ENCODE data around the gene AGPAT1. TPM values are rescaled to one million over a fixed set of nuclear protein-coding genes. Genes with fewer than 3 reads are reported as not detected.
A peak's percentile ranks its signal among the peaks of the same experiment; 100 is the strongest.

AGPAT1 gene
- polyA plus RNA-seq, 1 donor (not counting 4 experiments of a cell fraction or from before 2014, with no cell fraction given): 46.4 TPM

GRCh38 chr6:32127717-32128592, 47.9 kb downstream of the AGPAT1 start, which contains the start of gene ATF6B:
TSS of gene ATF6B (minus strand) at chr6:32128246. CDS start at chr6:32128207, 39 bp downstream.
- TF ChIP-seq CTCF (optimal IDR thresholded peaks at IDR 0.05 in 1 of 3, IDR thresholded peaks at IDR 0.05 in 1 of 3, conservative IDR thresholded peaks at IDR 0.05 in 1 of 3; ENCODE audit: extremely low read depth in 1 of 3, insufficient read depth in 2 of 3, low read length in 3 of 3) (no peak), EZH2 (IDR thresholded peaks at IDR 0.05; ENCODE audit: low read length) (no peak)
- peak; percentile 97 for DNase-seq (ENCODE audit: low read depth, low spot score)
- dilution Hi-C loops (cut with MboI; ENCODE audit: extremely low pct_ligation_motif_present, low sequenced_read_pairs): no loop called here
- H3K9me3 ChIP-seq (ENCODE audit: control insufficient read depth, low read depth, low read length): no peaks in the 10 kb centered on the region
- peak within 1 kb of the TSS; percentile 94 for H3K27ac ChIP-seq (ENCODE audit: control insufficient read depth, insufficient read depth, low read length)
- no peaks in the 10 kb centered on the region for H4K20me1 ChIP-seq (ENCODE audit: control insufficient read depth, extremely low read depth, insufficient read depth, low read length)
- peak within 1 kb of the TSS; percentile 98 for H2AFZ ChIP-seq (ENCODE audit: control insufficient read depth, low read length)
- H3K4me1 ChIP-seq (ENCODE audit: control insufficient read depth, extremely low read depth, insufficient read depth, low read length): peaks cover 23% of the 10 kb centered on the region
- H3K79me2 ChIP-seq (ENCODE audit: control insufficient read depth, insufficient read depth, low read length): peaks cover 18% of the 10 kb centered on the region
- FAIRE-seq: peak; percentile 55
- no peaks in the 10 kb centered on the region for H3K27me3 ChIP-seq (ENCODE audit: control insufficient read depth, extremely low read depth, insufficient read depth, low read length)
- H3K36me3 ChIP-seq (ENCODE audit: control insufficient read depth in 2 of 2, extremely low read depth in 1 of 2, insufficient read depth in 2 of 2, low read length in 2 of 2): peaks cover 3 to 4% of the 10 kb centered on the region in 2 experiments
- H3K9me1 ChIP-seq (ENCODE audit: control insufficient read depth, extremely low read depth, insufficient read depth, low read length): no peaks in the 10 kb centered on the region
- H3K4me3 ChIP-seq (ENCODE audit: control insufficient read depth in 2 of 3, extremely low read depth in 1 of 3, insufficient read depth in 2 of 3, low read depth in 1 of 3, low read length in 3 of 3): peak within 1 kb of the TSS; percentile 95 to 100 (median 99)
- peak within 1 kb of the TSS; percentile 98 for H3K9ac ChIP-seq (ENCODE audit: control insufficient read depth, extremely low read depth, insufficient read depth, low read length)
- H3K4me2 ChIP-seq (ENCODE audit: control insufficient read depth, extremely low read depth, insufficient read depth, low read depth, low read length): peak within 1 kb of the TSS; percentile 81

GRCh38 chr6:32127409-32127716, 48.5 kb downstream of the AGPAT1 start:
- Histone ChIP-seq H3K9me3 (ENCODE audit: control insufficient read depth, low read depth, low read length) (no peaks in the 10 kb centered on the region), H3K9ac (ENCODE audit: control insufficient read depth, extremely low read depth, insufficient read depth, low read length) (peak overlapping the region; percentile 98), H3K36me3 (ENCODE audit: control insufficient read depth in 2 of 2, extremely low read depth in 1 of 2, insufficient read depth in 2 of 2, low read length in 2 of 2) (peaks cover 4% of the 10 kb centered on the region in 2 experiments), H2AFZ (ENCODE audit: control insufficient read depth, low read length) (no peak overlapping the region), H3K27me3 (ENCODE audit: control insufficient read depth, extremely low read depth, insufficient read depth, low read length) (no peaks in the 10 kb centered on the region), H3K4me1 (ENCODE audit: control insufficient read depth, extremely low read depth, insufficient read depth, low read length) (peaks cover 23% of the 10 kb centered on the region), H3K4me2 (ENCODE audit: control insufficient read depth, extremely low read depth, insufficient read depth, low read depth, low read length) (peak overlapping the region; percentile 81), H3K27ac (ENCODE audit: control insufficient read depth, insufficient read depth, low read length) (peak overlapping the region; percentile 94), H3K79me2 (ENCODE audit: control insufficient read depth, insufficient read depth, low read length) (peaks cover 18% of the 10 kb centered on the region), H4K20me1 (ENCODE audit: control insufficient read depth, extremely low read depth, insufficient read depth, low read length) (no peaks in the 10 kb centered on the region), H3K9me1 (ENCODE audit: control insufficient read depth, extremely low read depth, insufficient read depth, low read length) (no peaks in the 10 kb centered on the region), H3K4me3 (ENCODE audit: control insufficient read depth in 2 of 3, extremely low read depth in 1 of 3, insufficient read depth in 2 of 3, low read depth in 1 of 3, low read length in 3 of 3) (peak overlapping the region; percentile 95 to 100 (median 99))
- DNase-seq (ENCODE audit: low read depth, low spot score) (no peak), FAIRE-seq (no peak)
- dilution Hi-C loops (cut with MboI; ENCODE audit: extremely low pct_ligation_motif_present, low sequenced_read_pairs): no loop called here
- TF ChIP-seq EZH2 (IDR thresholded peaks at IDR 0.05; ENCODE audit: low read length): no peak
- TF ChIP-seq CTCF (optimal IDR thresholded peaks at IDR 0.05 in 1 of 3, IDR thresholded peaks at IDR 0.05 in 1 of 3, conservative IDR thresholded peaks at IDR 0.05 in 1 of 3; ENCODE audit: extremely low read depth in 1 of 3, insufficient read depth in 2 of 3, low read length in 3 of 3): no peak

Data from keratinocyte (primary cell).